ENCODE data around the gene CNGB1.

The CNGB1 gene

DNA sequence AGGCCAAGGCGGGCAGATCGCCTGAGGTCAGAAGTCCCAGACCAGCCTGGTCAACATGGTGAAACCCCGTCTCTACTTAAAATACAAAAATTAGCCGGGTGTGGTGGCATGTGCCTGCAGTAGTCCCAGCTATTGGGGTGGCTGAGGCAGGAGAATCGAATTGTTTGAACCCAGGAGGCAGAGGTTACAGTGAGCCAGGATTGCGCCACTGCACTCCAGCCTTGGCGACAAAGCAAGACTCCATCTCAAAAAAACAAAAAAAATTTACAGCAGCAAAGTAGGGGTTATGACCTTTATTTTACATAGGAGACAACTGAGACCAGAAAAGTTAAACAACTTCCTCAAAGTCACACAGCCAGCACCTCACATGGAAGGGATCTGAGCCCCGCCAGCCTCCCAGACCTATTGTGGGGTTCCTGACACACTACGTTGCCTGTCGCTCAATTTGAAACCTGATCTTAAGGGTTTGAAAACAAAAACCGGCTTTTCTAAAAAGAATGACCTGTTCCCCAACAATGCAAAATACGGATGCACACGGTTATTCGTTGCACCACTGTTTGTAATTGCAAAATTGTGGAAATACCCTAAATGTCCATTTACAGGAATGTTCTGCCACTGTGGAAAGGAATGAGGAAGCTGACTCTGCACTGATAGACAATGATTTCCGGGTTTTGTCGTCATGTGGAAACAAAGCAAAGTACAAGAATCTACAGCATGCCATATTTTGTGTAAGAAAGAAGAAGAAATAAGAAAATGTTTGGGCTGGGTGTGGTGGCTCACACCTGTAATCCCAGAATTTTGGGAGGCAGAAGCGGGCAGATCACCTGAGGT, 77.2 kb downstream of the CNGB1 start:
- no peak overlapping the region for H3K4me3 ChIP-seq (ENCODE audit: low read depth, low read length)
- H3K36me3 ChIP-seq (replicated peaks) = no peaks in the 10 kb centered on the region
- H3K27me3 ChIP-seq (replicated peaks) = no peaks in the 10 kb centered on the region
- H3K27ac ChIP-seq = peak overlapping the region; percentile 71
- DNase-seq = peak; percentile 81
- in situ Hi-C loops (cut with HindIII; ENCODE audit: low pct_ligation_motif_present, low sequenced_read_pairs) = no loop called here
- no peak for TF ChIP-seq CTCF (IDR thresholded peaks at IDR 0.05; ENCODE audit: low read depth, low read length, missing control alignments)

GRCh38 chr16:57893217-57893558, 77.7 kb downstream of the CNGB1 start:
- no peak overlapping the region for H3K4me3 ChIP-seq (ENCODE audit: low read depth, low read length)
- no peak for TF ChIP-seq CTCF (IDR thresholded peaks at IDR 0.05; ENCODE audit: low read depth, low read length, missing control alignments)
- DNase-seq = no peak
- no peaks in the 10 kb centered on the region for H3K27me3 ChIP-seq (replicated peaks)
- in situ Hi-C loops (cut with HindIII; ENCODE audit: low pct_ligation_motif_present, low sequenced_read_pairs) = no loop called here
- no peaks in the 10 kb centered on the region for H3K36me3 ChIP-seq (replicated peaks)
- H3K27ac ChIP-seq = peak overlapping the region; percentile 71

GRCh38 chr16:57892447-57893096, 78.4 kb downstream of the CNGB1 start:
- DNase-seq = peak; percentile 62
- peak overlapping the region; percentile 71 for H3K27ac ChIP-seq
- no peak for TF ChIP-seq CTCF (IDR thresholded peaks at IDR 0.05; ENCODE audit: low read depth, low read length, missing control alignments)
- H3K36me3 ChIP-seq (replicated peaks) = no peaks in the 10 kb centered on the region
- no peak overlapping the region for H3K4me3 ChIP-seq (ENCODE audit: low read depth, low read length)
- in situ Hi-C loops (cut with HindIII; ENCODE audit: low pct_ligation_motif_present, low sequenced_read_pairs) = no loop called here
- no peaks in the 10 kb centered on the region for H3K27me3 ChIP-seq (replicated peaks)

GRCh38 chr16:57892041-57892440, 78.9 kb downstream of the CNGB1 start:
- Histone ChIP-seq H3K36me3 (replicated peaks) (no peaks in the 10 kb centered on the region), H3K4me3 (ENCODE audit: low read depth, low read length) (no peak overlapping the region), H3K27ac (peak overlapping the region; percentile 71), H3K27me3 (replicated peaks) (no peaks in the 10 kb centered on the region)
- in situ Hi-C loops (cut with HindIII; ENCODE audit: low pct_ligation_motif_present, low sequenced_read_pairs) = no loop called here
- TF ChIP-seq CTCF (IDR thresholded peaks at IDR 0.05; ENCODE audit: low read depth, low read length, missing control alignments) = no peak
- peak; percentile 95 for DNase-seq

GRCh38 chr16:57890752-57891111, 80.2 kb downstream of the CNGB1 start:
- in situ Hi-C loops (cut with HindIII; ENCODE audit: low pct_ligation_motif_present, low sequenced_read_pairs) = no loop called here
- DNase-seq = no peak
- Histone ChIP-seq H3K27me3 (replicated peaks) (no peaks in the 10 kb centered on the region), H3K36me3 (replicated peaks) (no peaks in the 10 kb centered on the region), H3K27ac (no peak overlapping the region), H3K4me3 (ENCODE audit: low read depth, low read length) (no peak overlapping the region)
- TF ChIP-seq CTCF (IDR thresholded peaks at IDR 0.05; ENCODE audit: low read depth, low read length, missing control alignments) = no peak

Measured in brain microvascular endothelial cell (primary cell).